GM18498 (cell line): ENCODE data around the gene LCN1.

Source experiments
- ATAC-seq: cut with Tn5 transposase; IDR thresholded peaks from one replicate; pipeline ENCODE4 v1.9.1; 2021; ENCODE audit warnings: mild to moderate bottlenecking, moderate library complexity; ENCODE audit not compliant: unreplicated experiment

Gene LCN1

GRCh38 chr9:135520916-135521607 lies at the start of gene LCN1:
Gene LCN1 (plus strand): TSS chr9:135521440. CDS start chr9:135521498, 58 bp downstream.
- no peak for ATAC-seq

GRCh38 chr9:135471791-135472640 lies 49.2 kb upstream of the LCN1 start:
- no peak for ATAC-seq

GRCh38 chr9:135473972-135474543 lies 47.2 kb upstream of the LCN1 start:
- no peak for ATAC-seq

- no peak for ATAC-seq
Observed at GRCh38 chr9:135474915-135475314, 46.3 kb upstream of the LCN1 start.

GRCh38 chr9:135476561-135477355 lies 44.5 kb upstream of the LCN1 start:
- ATAC-seq = no peak

GRCh38 chr9:135478191-135478590 lies 43.0 kb upstream of the LCN1 start:
- ATAC-seq = no peak

- no peak for ATAC-seq
Observed at GRCh38 chr9:135478829-135479468, 42.3 kb upstream of the LCN1 start.

- no peak for ATAC-seq
Observed at GRCh38 chr9:135479469-135480052, 41.7 kb upstream of the LCN1 start, which contains the start of gene PPP1R26. Gene PPP1R26 (plus strand): TSS chr9:135479782. CDS start chr9:135484511, 4,729 bp downstream.

- no peak for ATAC-seq
Observed at GRCh38 chr9:135480071-135480939, 40.9 kb upstream of the LCN1 start.

- ATAC-seq = no peak
Observed at GRCh38 chr9:135480940-135481310, 40.3 kb upstream of the LCN1 start.

GRCh38 chr9:135482015-135482754 lies 39.1 kb upstream of the LCN1 start:
- ATAC-seq = no peak

- no peak for ATAC-seq
Observed at GRCh38 chr9:135484460-135485277, 36.6 kb upstream of the LCN1 start.

GRCh38 chr9:135485385-135485784 lies 35.9 kb upstream of the LCN1 start:
- no peak for ATAC-seq

GRCh38 chr9:135485832-135486231 lies 35.4 kb upstream of the LCN1 start:
- no peak for ATAC-seq

- ATAC-seq = no peak
Observed at GRCh38 chr9:135486267-135487065, 34.8 kb upstream of the LCN1 start.

GRCh38 chr9:135487281-135488012 lies 33.8 kb upstream of the LCN1 start:
- ATAC-seq = no peak
